ENCODE data around the gene SPPL2B. TPM values are rescaled to one million over a fixed set of nuclear protein-coding genes. Genes with fewer than 3 reads are reported as not detected.
A peak's percentile ranks its signal among the peaks of the same experiment; 100 is the strongest.

The SPPL2B gene
- total RNA-seq, 3 donors from 2014 or later (not counting 1 experiment from before 2014, with no cell fraction given) = 63.2 to 83.8 (median 79.7) TPM

- no peak overlapping the region for H3K4me3 Mint-ChIP-seq
- Histone ChIP-seq H3K4me1 (ENCODE audit: control insufficient read depth, insufficient read depth, low read length) (peaks cover 29% of the 10 kb centered on the region), H3K27me3 (ENCODE audit: control insufficient read depth, insufficient read depth, low read length) (peaks cover 48% of the 10 kb centered on the region), H3K36me3 (ENCODE audit: control insufficient read depth, insufficient read depth, low read length) (no peaks in the 10 kb centered on the region), H3K9me3 (ENCODE audit: control insufficient read depth, insufficient read depth, low read length) (no peaks in the 10 kb centered on the region), H3K27ac (ENCODE audit: low read length) (no peak overlapping the region), H3K4me3 (ENCODE audit: low read length) (no peak overlapping the region)
- no peak for TF ChIP-seq CTCF (IDR thresholded peaks at IDR 0.05)
- no peaks in the 10 kb centered on the region for H3K36me3 Mint-ChIP-seq
- ATAC-seq = no peak
- no peak overlapping the region for H3K27ac Mint-ChIP-seq
- intact Hi-C loops (cut with micrococcal nuclease) = no loop called here
- no peaks in the 10 kb centered on the region for H3K9me3 Mint-ChIP-seq
- WGBS (ENCODE audit: insufficient coverage) = 72% methylated on average over 13 of the region's 19 CpGs
- DNase-seq = no peak
- H3K27me3 Mint-ChIP-seq (ENCODE audit: low read depth in 2 of 2) = peaks cover 40 to 48% of the 10 kb centered on the region in 2 donors
- peaks cover 7 to 28% of the 10 kb centered on the region in 2 donors for H3K4me1 Mint-ChIP-seq
Observed at GRCh38 chr19:2305452-2306280, 22.8 kb upstream of the SPPL2B start.

GRCh38 chr19:2306281-2306806 lies 22.1 kb upstream of the SPPL2B start:
- peak overlapping the region; percentile 53 for H3K4me3 Mint-ChIP-seq
- Histone ChIP-seq H3K4me3 (ENCODE audit: low read length) (no peak overlapping the region), H3K4me1 (ENCODE audit: control insufficient read depth, insufficient read depth, low read length) (peaks cover 27% of the 10 kb centered on the region), H3K36me3 (ENCODE audit: control insufficient read depth, insufficient read depth, low read length) (no peaks in the 10 kb centered on the region), H3K9me3 (ENCODE audit: control insufficient read depth, insufficient read depth, low read length) (no peaks in the 10 kb centered on the region), H3K27me3 (ENCODE audit: control insufficient read depth, insufficient read depth, low read length) (peaks cover 48% of the 10 kb centered on the region), H3K27ac (ENCODE audit: low read length) (no peak overlapping the region)
- H3K36me3 Mint-ChIP-seq = no peaks in the 10 kb centered on the region
- H3K27me3 Mint-ChIP-seq (ENCODE audit: low read depth in 2 of 2) = peaks cover 40 to 51% of the 10 kb centered on the region in 2 donors
- no peaks in the 10 kb centered on the region for H3K9me3 Mint-ChIP-seq
- no peak overlapping the region for H3K27ac Mint-ChIP-seq
- intact Hi-C loops (cut with micrococcal nuclease) = no loop called here
- WGBS (ENCODE audit: insufficient coverage) = 71% methylated on average over 17 of the region's 19 CpGs
- no peak for ATAC-seq
- no peak for TF ChIP-seq CTCF (IDR thresholded peaks at IDR 0.05)
- no peak for DNase-seq
- peaks cover 7 to 23% of the 10 kb centered on the region in 2 donors for H3K4me1 Mint-ChIP-seq

GRCh38 chr19:2306971-2307370 lies 21.5 kb upstream of the SPPL2B start:
- no peak overlapping the region for H3K27ac Mint-ChIP-seq
- ATAC-seq (no peak), DNase-seq (no peak)
- Histone ChIP-seq H3K27me3 (ENCODE audit: control insufficient read depth, insufficient read depth, low read length) (peaks cover 48% of the 10 kb centered on the region), H3K4me1 (ENCODE audit: control insufficient read depth, insufficient read depth, low read length) (peaks cover 26% of the 10 kb centered on the region), H3K27ac (ENCODE audit: low read length) (no peak overlapping the region), H3K36me3 (ENCODE audit: control insufficient read depth, insufficient read depth, low read length) (no peaks in the 10 kb centered on the region), H3K9me3 (ENCODE audit: control insufficient read depth, insufficient read depth, low read length) (no peaks in the 10 kb centered on the region), H3K4me3 (ENCODE audit: low read length) (no peak overlapping the region)
- no peaks in the 10 kb centered on the region for H3K36me3 Mint-ChIP-seq
- peaks cover 40 to 49% of the 10 kb centered on the region in 2 donors for H3K27me3 Mint-ChIP-seq (ENCODE audit: low read depth in 2 of 2)
- intact Hi-C loops (cut with micrococcal nuclease) = no loop called here
- peaks cover 7 to 21% of the 10 kb centered on the region in 2 donors for H3K4me1 Mint-ChIP-seq
- no peak for TF ChIP-seq CTCF (IDR thresholded peaks at IDR 0.05)
- no peak overlapping the region for H3K4me3 Mint-ChIP-seq
- H3K9me3 Mint-ChIP-seq = no peaks in the 10 kb centered on the region
- 70% methylated on average over 17 of the region's 17 CpGs for WGBS (ENCODE audit: insufficient coverage)

Data from natural killer cell (primary cell).